Activated CD8-positive, alpha-beta memory T cell treated with anti-CD3 and anti-CD28 coated beads for 24 hours (primary cell): ENCODE results near the gene OR13C5.
"Not testable (repeated sequence)": the region's sequence is repeated elsewhere in the genome, so short reads cannot be mapped to it uniquely, and the experiment has no call there.

ENCODE experiments used
- DNase-seq: peaks from one replicate; pipeline ENCODE4 v3.0.0-alpha.2; 2020

The OR13C5 gene, protein sequence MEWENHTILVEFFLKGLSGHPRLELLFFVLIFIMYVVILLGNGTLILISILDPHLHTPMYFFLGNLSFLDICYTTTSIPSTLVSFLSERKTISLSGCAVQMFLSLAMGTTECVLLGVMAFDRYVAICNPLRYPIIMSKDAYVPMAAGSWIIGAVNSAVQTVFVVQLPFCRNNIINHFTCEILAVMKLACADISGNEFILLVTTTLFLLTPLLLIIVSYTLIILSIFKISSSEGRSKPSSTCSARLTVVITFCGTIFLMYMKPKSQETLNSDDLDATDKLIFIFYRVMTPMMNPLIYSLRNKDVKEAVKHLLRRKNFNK

DNA sequence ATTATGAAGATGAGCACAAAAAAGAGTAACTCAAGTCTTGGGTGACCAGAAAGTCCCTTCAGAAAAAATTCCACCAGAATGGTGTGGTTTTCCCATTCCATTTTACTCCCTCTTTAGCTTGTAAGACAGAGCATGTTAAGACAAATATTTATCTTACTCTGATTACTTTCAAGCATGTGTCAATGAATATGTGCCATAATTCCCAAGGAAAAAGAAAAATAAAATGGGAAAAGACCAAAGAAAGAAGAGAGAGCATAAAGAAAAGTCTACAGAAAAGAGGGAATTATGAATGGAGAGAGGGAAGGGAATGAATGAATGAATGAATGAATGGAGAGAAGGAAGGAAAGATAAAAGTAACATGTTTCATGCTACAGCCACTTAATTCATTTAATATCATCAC, at the start of gene OR13C5:
TSS of gene OR13C5 (minus strand) at position 101 of the 400 bp plus-strand sequence. CDS start at position 101, 0 bp downstream.
- not testable (repeated sequence) for DNase-seq

DNA sequence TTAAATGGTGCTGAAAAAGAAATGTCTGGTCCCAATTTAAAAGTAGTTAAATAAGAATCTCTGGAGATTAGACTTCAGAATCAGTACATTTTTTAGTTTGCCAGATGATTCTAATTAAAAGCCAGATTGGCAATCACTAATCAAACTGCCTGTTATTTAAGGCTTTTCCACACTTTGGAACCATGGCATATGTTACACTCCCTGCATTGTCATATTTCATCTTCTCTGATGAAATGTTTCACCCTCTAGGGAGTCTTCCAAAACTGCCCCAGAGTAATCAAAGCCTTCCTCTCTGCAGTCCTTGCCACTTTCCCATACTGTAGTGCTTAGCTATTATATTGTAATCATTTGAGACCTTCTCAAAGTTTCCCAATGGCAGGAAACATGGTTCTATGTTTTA, 36.2 kb upstream of the OR13C5 start:
- DNase-seq = no peak

DNA sequence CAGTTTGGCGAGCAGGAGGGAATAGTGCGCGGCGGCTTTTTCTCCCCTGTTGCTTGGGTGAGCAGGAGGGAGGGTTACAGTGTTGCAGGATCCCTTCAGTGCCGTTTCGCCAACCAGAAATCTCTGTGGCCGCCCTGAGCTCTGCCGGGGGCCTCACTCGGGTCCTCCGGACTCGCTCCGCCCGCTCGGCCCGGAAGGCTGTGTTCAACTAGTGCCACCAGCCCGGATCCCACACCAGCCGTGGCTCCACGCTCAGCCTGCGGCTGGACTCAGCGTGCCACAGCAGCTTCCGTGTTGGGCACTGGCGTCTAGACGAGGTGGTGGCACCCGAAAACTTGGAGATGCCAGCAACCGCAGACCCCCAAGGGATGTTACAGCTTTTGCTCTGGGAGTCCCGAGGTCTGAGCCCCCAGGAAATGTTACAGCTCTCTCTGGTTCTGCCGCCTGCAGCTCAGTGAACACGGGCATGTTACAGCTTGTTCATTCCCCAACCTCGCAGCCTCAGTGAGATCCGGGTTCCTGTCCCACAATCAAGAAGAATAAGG, 34.8 kb upstream of the OR13C5 start:
- DNase-seq = no peak

DNA sequence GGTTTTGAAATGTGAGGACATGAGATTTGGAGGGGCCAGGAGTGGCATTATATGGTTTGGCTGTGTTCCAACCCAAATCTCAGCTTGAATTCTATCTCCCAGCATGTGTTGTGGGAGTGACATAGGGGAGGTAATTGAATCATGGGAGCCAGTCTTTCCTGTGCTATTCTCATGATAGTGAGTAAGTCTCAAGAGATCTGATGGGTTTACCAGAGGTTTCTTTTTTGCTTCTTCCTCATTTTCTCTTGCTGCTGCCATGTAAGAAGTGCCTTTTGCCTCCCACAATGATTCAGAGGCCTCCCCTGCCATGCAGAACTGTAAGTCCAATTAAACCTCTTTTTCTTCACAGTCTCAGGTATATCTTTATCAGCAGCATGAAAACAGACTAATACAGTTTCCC, 26.8 kb upstream of the OR13C5 start:
- DNase-seq = not testable (repeated sequence)

DNA sequence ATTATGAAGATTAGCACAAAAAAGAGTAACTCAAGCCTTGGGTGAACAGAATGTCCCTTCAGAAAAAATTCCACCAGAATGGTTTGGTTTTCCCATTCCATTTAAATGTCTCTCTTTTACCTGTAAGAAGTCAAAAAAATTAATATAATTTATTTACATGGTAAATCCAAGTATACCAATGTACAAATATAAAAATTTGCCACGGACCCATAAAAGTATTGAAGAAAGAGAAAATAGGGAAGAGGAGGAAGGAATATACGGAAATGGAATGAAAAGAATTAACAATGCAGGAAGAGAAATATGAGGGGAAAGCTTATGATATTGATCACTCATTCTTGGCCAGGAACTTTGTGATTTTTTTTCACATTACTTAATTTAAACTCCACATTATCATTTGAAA, 18.9 kb upstream of the OR13C5 start, which contains the start of gene OR13C9:
TSS of gene OR13C9 (minus strand) at position 101 of the 400 bp plus-strand sequence. CDS start at position 101, 0 bp downstream.
- DNase-seq = no peak

DNA sequence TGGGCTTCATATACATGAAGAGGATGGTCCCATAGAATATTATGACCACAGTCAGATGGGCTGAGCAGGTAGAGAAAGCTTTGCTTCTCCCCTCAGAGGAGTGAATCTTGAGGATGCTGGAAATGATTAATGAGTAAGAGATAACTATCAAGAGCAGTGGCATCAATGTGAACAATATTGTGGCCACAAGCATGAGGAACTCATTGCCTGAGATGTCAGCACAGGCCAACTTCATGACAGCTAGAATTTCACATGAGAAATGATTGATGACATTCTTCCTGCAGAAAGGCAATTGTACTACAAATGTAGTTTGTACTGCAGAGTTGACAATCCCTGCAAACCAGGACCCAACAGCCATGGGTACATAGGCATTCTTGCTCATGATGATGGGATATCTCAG, 18.2 kb upstream of the OR13C5 start:
- DNase-seq = no peak

DNA sequence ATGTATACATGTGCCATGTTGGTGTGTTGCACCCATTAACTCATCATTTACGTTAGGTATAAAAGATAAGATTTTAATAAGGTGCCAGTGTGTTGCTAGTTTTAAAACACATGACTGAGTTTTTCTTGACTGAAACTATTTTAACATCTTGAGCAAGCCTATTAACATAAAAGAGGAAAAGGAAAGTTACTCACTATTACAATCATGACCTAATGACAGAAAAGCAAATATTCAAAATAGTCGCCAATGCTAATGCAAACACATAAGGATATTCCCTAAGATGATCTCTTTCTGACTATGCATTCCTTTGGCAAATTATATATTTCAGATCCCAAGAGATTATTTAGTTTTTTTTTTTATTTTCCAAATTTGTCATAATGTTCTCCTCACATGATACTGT, 12.0 kb upstream of the OR13C5 start:
- DNase-seq = no peak

DNA sequence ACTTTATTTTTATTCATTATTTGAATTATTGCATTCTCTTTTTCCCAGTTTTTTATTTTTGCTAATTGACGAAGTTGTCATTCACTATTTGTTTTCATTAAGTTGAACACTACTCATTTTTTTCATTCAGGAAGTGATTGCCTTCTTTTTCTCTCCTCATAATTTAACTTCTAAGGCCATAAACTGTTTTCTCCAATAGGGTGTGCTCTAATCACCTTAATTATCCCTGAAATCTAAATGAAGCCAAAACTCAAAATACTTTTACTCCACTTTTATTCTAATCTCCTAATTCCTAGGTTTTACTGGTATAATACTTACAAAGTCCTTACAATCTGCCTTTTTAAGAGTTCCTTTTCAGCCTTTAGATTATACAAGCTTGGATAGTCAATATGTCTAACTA, 9.1 kb upstream of the OR13C5 start:
- no peak for DNase-seq

DNA sequence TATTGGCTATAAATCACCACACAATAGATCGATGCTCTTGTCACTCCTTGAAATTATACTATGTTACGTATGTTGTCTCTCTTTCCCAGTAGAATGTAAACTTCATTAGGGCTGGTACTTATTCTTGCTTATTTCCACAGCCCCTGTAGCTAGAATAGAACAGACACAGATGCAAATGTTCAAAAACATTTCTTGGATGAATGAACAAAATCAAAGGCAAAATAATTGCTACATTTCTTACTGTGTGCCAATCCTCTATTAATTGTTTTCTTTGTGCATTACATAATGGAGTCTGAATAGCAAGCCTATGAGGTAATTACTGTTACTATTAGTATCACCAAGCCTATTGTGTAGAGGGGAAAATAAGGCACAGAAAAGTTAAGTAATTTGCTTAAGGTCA, 6.9 kb upstream of the OR13C5 start:
- no peak for DNase-seq

DNA sequence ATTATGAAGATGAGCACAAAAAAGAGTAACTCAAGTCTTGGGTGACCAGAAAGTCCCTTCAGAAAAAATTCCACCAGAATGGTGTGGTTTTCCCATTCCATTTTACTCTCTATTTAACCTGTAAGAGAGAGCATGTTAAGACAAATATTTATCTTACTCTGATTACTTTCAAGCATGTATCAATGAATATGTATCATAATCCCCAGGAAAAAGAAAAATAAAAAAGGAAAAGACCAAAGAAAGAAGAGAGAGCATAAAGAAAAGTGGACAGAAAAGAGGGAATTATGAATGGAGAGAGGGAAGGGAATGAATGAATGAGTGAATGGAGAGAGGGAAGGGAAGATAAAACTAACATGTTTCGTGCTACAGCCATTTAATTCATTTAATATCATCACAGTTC, 6.3 kb upstream of the OR13C5 start, which contains the start of gene OR13C2:
TSS of gene OR13C2 (minus strand) at position 101 of the 400 bp plus-strand sequence. CDS start at position 101, 0 bp downstream.
- DNase-seq = not testable (repeated sequence)

DNA sequence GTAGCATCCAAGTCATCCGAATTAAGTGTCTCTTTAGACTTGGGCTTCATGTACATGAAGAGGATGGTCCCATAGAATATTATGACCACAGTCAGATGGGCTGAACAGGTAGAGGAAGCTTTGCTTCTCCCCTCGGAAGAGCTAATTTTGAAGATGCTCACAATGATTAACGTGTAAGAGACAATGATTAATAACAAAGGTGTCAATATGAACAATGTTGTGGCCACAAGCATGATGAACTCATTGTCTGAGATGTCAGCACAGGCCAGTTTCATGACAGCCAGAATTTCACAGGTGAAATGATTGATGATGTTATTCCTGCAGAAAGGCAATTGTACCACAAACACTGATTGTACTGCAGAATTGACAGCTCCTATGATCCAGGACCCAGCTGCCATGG, 5.6 kb upstream of the OR13C5 start:
- no peak for DNase-seq

DNA sequence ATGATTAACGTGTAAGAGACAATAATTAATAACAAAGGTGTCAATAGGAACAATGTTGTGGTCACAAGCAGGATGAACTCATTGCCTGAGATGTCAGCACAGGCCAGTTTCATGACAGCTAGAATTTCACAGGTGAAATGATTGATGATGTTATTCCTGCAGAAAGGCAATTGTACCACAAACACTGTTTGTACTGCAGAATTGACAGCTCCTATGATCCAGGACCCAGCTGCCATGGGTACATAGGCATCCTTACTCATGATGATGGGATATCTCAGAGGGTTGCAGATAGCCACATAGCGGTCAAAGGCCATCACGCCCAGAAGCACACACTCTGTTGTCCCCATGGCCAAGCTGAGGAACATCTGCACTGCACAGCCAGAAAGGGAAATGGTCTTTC, 464 bp downstream of the OR13C5 start:
- not testable (repeated sequence) for DNase-seq

DNA sequence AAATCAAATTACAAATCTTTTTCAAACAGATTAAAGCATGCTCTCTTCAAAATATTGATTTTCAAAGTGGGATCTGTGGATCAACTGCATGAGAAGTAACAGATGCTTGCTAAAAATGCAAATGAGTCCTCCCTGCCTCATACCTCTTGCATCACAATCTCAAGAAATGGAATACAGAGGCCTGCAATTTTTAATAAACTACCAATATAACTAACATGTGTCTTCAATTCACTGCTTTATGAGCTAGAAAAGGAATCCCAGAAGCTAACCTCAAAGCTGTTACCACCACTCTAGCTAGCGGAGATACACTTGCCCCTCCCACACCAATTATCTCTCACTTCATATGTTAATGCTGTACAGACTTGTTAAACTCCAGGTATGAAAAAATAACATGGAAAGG, 9.6 kb downstream of the OR13C5 start:
- no peak for DNase-seq

DNA sequence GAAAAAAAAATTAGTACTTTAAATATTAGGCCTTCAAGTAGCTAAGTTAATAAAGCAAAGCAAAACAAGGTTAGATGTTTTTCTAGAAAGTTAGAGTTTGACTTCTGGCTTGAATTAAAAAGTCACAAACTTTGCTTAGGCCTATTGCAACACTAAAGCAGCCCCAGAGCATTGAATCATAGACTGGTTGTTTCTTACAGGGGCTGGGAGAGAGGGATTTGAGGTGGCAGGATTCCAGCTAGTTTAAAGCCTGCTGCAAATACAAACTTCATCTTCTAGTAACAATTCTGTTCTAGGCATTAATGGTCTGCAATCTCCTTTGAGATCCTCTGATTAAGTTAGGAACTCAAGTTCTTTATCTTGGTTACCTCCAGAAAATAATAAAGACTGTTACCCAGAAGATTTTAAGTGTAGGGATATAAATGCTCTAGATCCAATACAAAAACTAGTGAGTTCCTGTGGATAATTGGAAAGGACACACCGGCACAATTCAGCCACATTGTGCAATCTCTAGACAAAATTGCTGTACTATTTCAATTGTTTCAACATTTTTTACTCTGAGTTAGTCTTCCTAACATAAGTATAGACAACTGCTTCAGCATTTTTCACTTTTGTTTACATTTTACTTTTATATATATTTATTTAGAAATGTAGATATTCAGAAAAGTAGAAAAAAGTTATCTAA, 12.6 kb downstream of the OR13C5 start:
- no peak for DNase-seq

DNA sequence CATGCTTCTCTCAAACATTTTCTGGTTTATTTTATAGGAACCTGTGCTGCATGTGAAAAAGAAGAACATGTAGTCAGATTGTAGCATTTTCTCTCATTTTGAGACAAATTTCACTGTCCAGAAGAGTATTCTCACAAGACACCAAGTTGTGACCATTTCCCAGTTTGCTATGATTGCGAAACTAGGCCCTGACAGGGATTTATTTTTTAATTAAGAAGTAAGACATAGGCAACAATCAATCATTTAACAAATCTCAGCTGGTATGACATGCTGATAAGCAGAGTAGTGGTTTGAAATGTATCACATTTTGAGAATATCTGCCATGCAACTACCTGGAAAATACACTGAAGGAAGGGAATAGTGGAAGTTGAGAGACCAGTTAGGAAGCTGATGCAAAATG, 18.7 kb downstream of the OR13C5 start:
- no peak for DNase-seq

DNA sequence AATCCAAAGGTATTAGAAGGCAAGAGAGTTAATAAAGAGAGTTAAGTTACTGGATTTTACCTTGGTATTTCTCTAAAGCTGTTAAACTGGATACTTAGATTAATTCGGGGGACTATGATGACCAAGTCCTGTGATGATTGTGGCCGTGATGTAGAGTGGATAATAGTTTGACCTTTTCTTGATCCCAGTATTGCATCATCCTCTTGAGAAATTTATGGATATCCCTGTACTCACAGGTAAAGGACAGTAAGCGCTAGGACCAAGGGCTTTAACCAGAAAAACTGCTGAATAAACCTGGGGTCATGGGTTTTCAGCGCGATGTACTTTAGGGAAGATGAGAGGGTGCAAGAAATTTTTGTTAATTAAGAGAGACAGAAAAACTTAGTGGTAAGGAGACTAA, 21.9 kb downstream of the OR13C5 start:
- no peak for DNase-seq

DNA sequence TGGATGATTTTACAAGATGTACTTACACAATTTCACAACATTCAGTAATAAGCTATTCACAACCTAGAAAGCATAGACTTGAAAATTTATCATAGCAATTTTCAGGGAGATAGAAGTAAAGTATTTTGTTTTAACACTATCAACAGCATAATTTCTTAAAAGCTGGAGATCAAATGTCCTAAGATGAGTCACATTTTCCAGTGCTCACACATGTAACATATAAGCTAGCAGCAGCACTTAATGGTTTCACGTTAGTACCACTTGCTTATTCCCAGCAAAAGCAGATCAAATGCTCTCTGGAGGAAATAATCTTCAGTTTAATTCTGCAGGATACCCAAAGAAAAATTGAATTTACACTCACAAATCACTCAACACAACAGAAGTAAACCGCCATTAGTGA, 23.8 kb downstream of the OR13C5 start:
- no peak for DNase-seq

DNA sequence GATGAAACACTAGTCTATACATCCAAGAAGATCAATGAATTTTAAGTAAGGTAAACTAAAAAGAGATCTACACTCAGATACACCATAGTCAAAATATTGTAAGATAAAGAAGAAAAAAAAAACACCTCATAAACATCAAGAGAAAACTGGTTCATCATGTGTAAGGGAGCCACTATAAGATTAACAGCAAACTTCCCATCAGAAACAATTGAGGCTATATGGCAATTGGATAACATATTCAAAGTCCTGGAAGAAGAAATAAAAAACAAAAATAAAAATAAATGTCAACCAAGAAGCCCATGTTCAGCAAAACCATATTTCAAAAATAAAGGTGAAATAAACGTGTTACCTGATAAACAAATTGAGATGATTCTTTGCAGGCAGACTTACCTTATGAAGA, 26.6 kb downstream of the OR13C5 start:
- no peak for DNase-seq

DNA sequence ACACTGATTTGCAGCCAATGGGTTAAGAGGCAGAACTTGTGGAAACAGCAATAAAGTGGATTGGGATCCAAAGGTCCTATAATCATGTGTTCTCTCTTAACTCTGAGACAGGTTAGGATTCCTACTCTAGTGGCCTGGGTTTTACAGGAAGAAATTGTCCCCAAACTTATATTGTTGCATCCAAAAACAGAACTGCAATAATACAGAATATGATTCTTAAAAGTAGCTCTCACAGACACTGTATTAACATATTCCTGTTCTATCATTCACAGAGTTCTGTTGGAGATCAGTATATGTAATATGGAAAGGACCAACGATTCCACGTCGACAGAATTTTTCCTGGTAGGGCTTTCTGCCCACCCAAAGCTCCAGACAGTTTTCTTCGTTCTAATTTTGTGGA, 30.3 kb downstream of the OR13C5 start, which contains the start of gene OR13C8:
TSS of gene OR13C8 (plus strand) at position 301 of the 400 bp plus-strand sequence. CDS start at position 301, 0 bp downstream.
- no peak for DNase-seq

DNA sequence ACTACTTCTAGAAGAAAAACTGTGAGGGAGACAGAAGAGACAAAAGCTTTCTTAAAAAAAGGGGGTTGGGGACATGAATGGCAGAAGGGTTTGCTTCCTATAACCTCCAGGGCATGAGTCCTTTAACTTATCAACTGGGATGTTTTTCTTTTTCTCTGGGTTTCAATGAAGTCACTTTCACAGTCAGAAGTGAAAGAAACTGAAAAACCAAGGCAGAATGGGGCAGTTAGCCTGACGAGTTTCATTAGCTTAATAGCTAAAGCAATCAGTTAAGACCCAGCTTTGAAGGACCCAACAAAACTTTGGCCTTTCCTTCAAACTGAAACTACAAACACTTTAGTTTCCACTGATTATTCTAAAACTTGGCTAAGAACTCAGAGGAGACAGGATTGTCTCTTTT, 34.9 kb downstream of the OR13C5 start:
- no peak for DNase-seq

DNA sequence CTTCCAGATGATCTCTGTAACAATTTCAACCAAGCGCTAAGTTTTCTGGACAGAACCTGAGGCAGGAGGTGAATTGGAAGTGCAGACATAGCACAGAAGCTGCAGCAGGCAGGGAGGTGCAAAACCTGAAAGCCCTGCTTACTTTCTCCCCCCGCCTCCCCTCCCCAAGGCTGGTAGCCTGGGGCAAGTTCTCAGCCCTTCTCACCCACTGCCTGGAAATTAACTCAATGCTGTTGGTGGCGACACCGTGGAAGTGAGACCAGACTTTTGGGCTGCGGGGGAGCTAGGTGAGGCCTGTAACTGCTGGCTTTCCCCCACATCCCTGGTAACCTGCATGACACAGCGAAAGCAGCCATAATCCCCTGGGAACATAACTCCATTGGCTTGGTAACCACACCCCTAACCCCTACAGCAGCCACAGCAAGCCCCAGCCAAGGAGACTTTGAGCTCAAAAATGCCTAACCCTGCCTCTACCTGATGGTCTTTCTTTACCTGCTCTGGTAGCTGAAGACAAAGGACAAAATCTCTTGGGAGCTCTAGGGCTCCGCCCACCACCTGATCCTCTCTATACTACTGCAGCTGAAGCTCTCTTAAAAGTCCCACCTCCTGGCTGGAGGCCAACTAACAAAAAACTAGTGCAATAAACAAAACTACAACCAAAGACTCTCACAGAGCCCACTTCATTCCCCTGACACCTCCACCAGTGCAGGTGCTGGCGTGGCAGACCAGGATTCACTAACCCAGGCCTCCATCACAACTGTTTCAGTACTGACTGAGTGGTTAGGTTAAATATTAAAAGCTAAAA, 42.2 kb downstream of the OR13C5 start:
- no peak for DNase-seq

DNA sequence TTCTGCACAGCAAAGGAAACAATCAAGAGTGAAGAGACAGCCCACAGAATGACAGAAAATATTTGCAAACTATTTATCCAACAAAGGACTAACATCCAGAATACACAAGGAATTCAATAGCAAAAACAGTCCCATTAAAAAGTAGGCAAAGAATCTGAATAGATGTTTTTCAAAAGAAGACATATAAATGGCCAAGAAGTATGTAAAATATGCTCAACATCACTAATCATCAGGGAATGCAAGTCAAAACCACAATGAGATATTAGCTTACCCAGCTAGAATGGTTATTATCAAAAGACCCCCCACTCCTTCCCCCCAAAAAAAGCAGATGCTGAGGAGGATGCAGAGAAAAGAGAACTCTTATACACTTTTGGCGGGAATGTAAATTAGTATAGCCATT, 43.7 kb downstream of the OR13C5 start:
- no peak for DNase-seq

DNA sequence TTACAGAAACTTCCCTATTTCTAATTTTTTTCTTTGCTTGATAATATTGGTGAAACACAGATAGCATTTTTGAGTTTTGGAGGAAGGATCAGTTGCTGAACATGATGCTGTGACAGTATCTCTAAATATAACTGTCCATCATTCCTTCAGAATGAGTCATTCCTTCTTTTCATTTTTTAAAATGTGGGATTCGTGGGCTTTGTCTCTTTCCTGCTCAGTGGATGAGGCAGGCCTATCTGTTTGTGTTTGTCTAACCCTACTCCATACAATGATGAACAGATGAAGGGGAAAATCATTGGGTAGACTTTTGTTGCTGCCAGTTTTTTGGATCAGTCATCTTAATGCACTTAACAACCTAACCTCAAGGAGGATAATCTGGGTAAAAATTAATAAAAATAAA, 46.0 kb downstream of the OR13C5 start:
- no peak for DNase-seq
